Measurements from ENCODE around the gene NAT10. TPM values are rescaled to one million over a fixed set of nuclear protein-coding genes. Genes with fewer than 3 reads are reported as not detected.

Gene NAT10
- total RNA-seq, 1 donor = 20.6 TPM

GRCh38 chr11:34168642-34169420 is 63.4 kb downstream of the NAT10 start:
- no peak overlapping the region for H3K4me2 ChIP-seq (ENCODE audit: insufficient read depth, low read length)
- peak; percentile 58 for DNase-seq (ENCODE audit: insufficient read length, low spot score, missing footprints)
- H3K27ac ChIP-seq (ENCODE audit: low read depth, low read length) = no peak overlapping the region
- no peak for TF ChIP-seq CTCF (IDR thresholded peaks at IDR 0.05; ENCODE audit: extremely low read depth, low read depth, low read length)
- H3K4me3 ChIP-seq (ENCODE audit: insufficient read depth, low read length) = no peak overlapping the region
- H3K79me2 ChIP-seq (ENCODE audit: insufficient read depth, low read length) = no peaks in the 10 kb centered on the region
- H4K20me1 ChIP-seq (ENCODE audit: insufficient read depth, low read length) = peaks cover 8% of the 10 kb centered on the region
- no peaks in the 10 kb centered on the region for H3K36me3 ChIP-seq (ENCODE audit: insufficient read depth, low read length)
- H3K4me1 ChIP-seq (ENCODE audit: insufficient read depth, low read length) = peaks cover 2% of the 10 kb centered on the region
- H2AFZ ChIP-seq (ENCODE audit: low read length) = no peak overlapping the region
- H3K27me3 ChIP-seq (ENCODE audit: insufficient read depth, low read length) = no peaks in the 10 kb centered on the region
- no peaks in the 10 kb centered on the region for H3K9me3 ChIP-seq (ENCODE audit: low read depth, low read length)

GRCh38 chr11:34169686-34170085 is 64.3 kb downstream of the NAT10 start:
- no peaks in the 10 kb centered on the region for H3K9me3 ChIP-seq (ENCODE audit: low read depth, low read length)
- DNase-seq (ENCODE audit: insufficient read length, low spot score, missing footprints) = peak; percentile 36
- no peaks in the 10 kb centered on the region for H3K79me2 ChIP-seq (ENCODE audit: insufficient read depth, low read length)
- H4K20me1 ChIP-seq (ENCODE audit: insufficient read depth, low read length) = peaks cover 8% of the 10 kb centered on the region
- no peak overlapping the region for H3K4me2 ChIP-seq (ENCODE audit: insufficient read depth, low read length)
- H3K27me3 ChIP-seq (ENCODE audit: insufficient read depth, low read length) = no peaks in the 10 kb centered on the region
- H3K4me3 ChIP-seq (ENCODE audit: insufficient read depth, low read length) = no peak overlapping the region
- peaks cover 8% of the 10 kb centered on the region for H3K4me1 ChIP-seq (ENCODE audit: insufficient read depth, low read length)
- H3K36me3 ChIP-seq (ENCODE audit: insufficient read depth, low read length) = no peaks in the 10 kb centered on the region
- no peak overlapping the region for H3K27ac ChIP-seq (ENCODE audit: low read depth, low read length)
- TF ChIP-seq CTCF (IDR thresholded peaks at IDR 0.05; ENCODE audit: extremely low read depth, low read depth, low read length) = no peak
- no peak overlapping the region for H2AFZ ChIP-seq (ENCODE audit: low read length)

GRCh38 chr11:34173050-34173449 is 67.6 kb downstream of the NAT10 start:
- Histone ChIP-seq H3K4me2 (ENCODE audit: insufficient read depth, low read length) (no peak overlapping the region), H3K79me2 (ENCODE audit: insufficient read depth, low read length) (no peaks in the 10 kb centered on the region), H4K20me1 (ENCODE audit: insufficient read depth, low read length) (peaks cover 8% of the 10 kb centered on the region), H3K4me3 (ENCODE audit: insufficient read depth, low read length) (no peak overlapping the region), H3K9me3 (ENCODE audit: low read depth, low read length) (no peaks in the 10 kb centered on the region), H2AFZ (ENCODE audit: low read length) (no peak overlapping the region), H3K27ac (ENCODE audit: low read depth, low read length) (no peak overlapping the region), H3K36me3 (ENCODE audit: insufficient read depth, low read length) (no peaks in the 10 kb centered on the region), H3K4me1 (ENCODE audit: insufficient read depth, low read length) (peaks cover 13% of the 10 kb centered on the region), H3K27me3 (ENCODE audit: insufficient read depth, low read length) (peaks cover 2% of the 10 kb centered on the region)
- peak; percentile 35 for DNase-seq (ENCODE audit: insufficient read length, low spot score, missing footprints)
- no peak for TF ChIP-seq CTCF (IDR thresholded peaks at IDR 0.05; ENCODE audit: extremely low read depth, low read depth, low read length)

GRCh38 chr11:34174412-34175041 is 69.1 kb downstream of the NAT10 start:
- no peaks in the 10 kb centered on the region for H3K9me3 ChIP-seq (ENCODE audit: low read depth, low read length)
- peak overlapping the region; percentile 65 for H3K4me3 ChIP-seq (ENCODE audit: insufficient read depth, low read length)
- peaks cover 8% of the 10 kb centered on the region for H4K20me1 ChIP-seq (ENCODE audit: insufficient read depth, low read length)
- peaks cover 13% of the 10 kb centered on the region for H3K4me1 ChIP-seq (ENCODE audit: insufficient read depth, low read length)
- peak; percentile 99 for DNase-seq (ENCODE audit: insufficient read length, low spot score, missing footprints)
- peak; percentile 80 for TF ChIP-seq CTCF (IDR thresholded peaks at IDR 0.05; ENCODE audit: extremely low read depth, low read depth, low read length)
- H3K27ac ChIP-seq (ENCODE audit: low read depth, low read length) = no peak overlapping the region
- no peaks in the 10 kb centered on the region for H3K79me2 ChIP-seq (ENCODE audit: insufficient read depth, low read length)
- H3K36me3 ChIP-seq (ENCODE audit: insufficient read depth, low read length) = no peaks in the 10 kb centered on the region
- peaks cover 2% of the 10 kb centered on the region for H3K27me3 ChIP-seq (ENCODE audit: insufficient read depth, low read length)
- peak overlapping the region; percentile 56 for H2AFZ ChIP-seq (ENCODE audit: low read length)
- peak overlapping the region; percentile 74 for H3K4me2 ChIP-seq (ENCODE audit: insufficient read depth, low read length)

Data from osteoblast (primary cell).